SK-N-SH (cell line): ENCODE data around the gene HLTF. TPM values are rescaled to one million over a fixed set of nuclear protein-coding genes. Genes with fewer than 3 reads are reported as not detected.

Experiments used
- CTCF ChIA-PET: fragments of 300-600, 350-600 bp; formaldehyde crosslinking; extraction: SDS; loops from one replicate; lab custom pipeline; 2021; lab: Yijun Ruan, JAX
- POLR2A ChIA-PET: fragments of 350-600 bp; sonication (Branson Sonifier 250); formaldehyde crosslinking; extraction: SDS; loops from one replicate; lab custom pipeline; 2020; ENCODE audit warnings: antibody characterized with exemption, inconsistent platforms; lab: Yijun Ruan, JAX
- DNase-seq: peaks from one replicate; pipeline ENCODE4 v3.0.0; 2012
- H2AFZ ChIP-seq: fragments of 200-600 bp; sonication (generic); 2 replicates; pipeline ENCODE4 v1.8.1; 2016; ENCODE audit warnings: antibody characterized with exemption, mild to moderate bottlenecking, low read depth
- H3F3A ChIP-seq: fragments of 200-600 bp; sonication (generic); replicated peaks from 2 replicates; pipeline ENCODE3; 2016; ENCODE audit warnings: antibody characterized with exemption, mild to moderate bottlenecking; ENCODE audit not compliant: insufficient read depth
- H3K27ac ChIP-seq, 2 experiments: fragments of 200-500 bp in 1 of 2; fragments of 200-600 bp in 1 of 2; sonication (Bioruptor generic) in 1 of 2; sonication (generic), shearing (Covaris generic) in 1 of 2; 2 replicates each; pipeline versions ENCODE4 v1.5.1 to v1.6.1; 2014 to 2016; ENCODE audit warnings: low read depth in 2 of 2, inconsistent platforms in 1 of 2, low read length in 1 of 2, mild to moderate bottlenecking in 1 of 2, mixed read lengths in 1 of 2
- H3K27me3 ChIP-seq: fragments of 200-600 bp; sonication (generic), shearing (Covaris generic); 2 replicates; pipeline ENCODE4 v1.6.1; 2016; ENCODE audit warnings: mixed run types; ENCODE audit not compliant: insufficient read depth
- H3K36me3 ChIP-seq, 2 experiments: fragments of 200-500 bp in 1 of 2; fragments of 200-600 bp in 1 of 2; sonication (Bioruptor generic) in 1 of 2; sonication (generic) in 1 of 2; replicated peaks in 1 of 2; 2 replicates each; pipeline versions ENCODE3 to v1.5.1; 2014 to 2016; ENCODE audit warnings: low read length in 1 of 2, mild to moderate bottlenecking in 1 of 2; ENCODE audit not compliant: insufficient read depth in 2 of 2, control insufficient read depth in 1 of 2
- H3K4me1 ChIP-seq, 2 experiments: fragments of 200-500 bp in 1 of 2; fragments of 200-600 bp in 1 of 2; sonication (Bioruptor generic) in 1 of 2; sonication (generic), shearing (Covaris generic) in 1 of 2; 2 replicates each; pipeline versions ENCODE4 v1.5.1 to v1.6.1; 2014 to 2016; ENCODE audit warnings: low read depth in 1 of 2, low read length in 1 of 2, mixed run types in 1 of 2; ENCODE audit not compliant: insufficient read depth in 2 of 2, control insufficient read depth in 1 of 2
- H3K4me2 ChIP-seq: fragments of 200-600 bp; sonication (generic), shearing (Covaris generic); 2 replicates; pipeline ENCODE4 v1.6.1; 2017; ENCODE audit warnings: mixed run types
- H3K4me3 ChIP-seq, 2 experiments: fragments of 200-500 bp in 1 of 2; fragments of 200-600 bp in 1 of 2; sonication (Bioruptor generic) in 1 of 2; sonication (generic), shearing (Covaris generic) in 1 of 2; 2 replicates each; pipeline versions ENCODE4 v1.5.1 to v1.8.1; 2014 to 2016; ENCODE audit warnings: low read depth in 2 of 2, inconsistent platforms in 1 of 2, low read length in 1 of 2, mild to moderate bottlenecking in 1 of 2, mixed read lengths in 1 of 2, moderate library complexity in 1 of 2
- H3K79me2 ChIP-seq: fragments of 200-600 bp; sonication (generic); 2 replicates; pipeline ENCODE4 v1.8.1; 2017; ENCODE audit warnings: mild to moderate bottlenecking; ENCODE audit not compliant: insufficient read depth
- H3K9ac ChIP-seq: fragments of 200-600 bp; sonication (generic); 2 replicates; pipeline ENCODE4 v1.6.1; 2017; ENCODE audit warnings: mixed run types
- H3K9me2 ChIP-seq: fragments of 200-600 bp; sonication (generic); 2 replicates; pipeline ENCODE4 v1.6.1; 2017; ENCODE audit warnings: mixed run types
- H3K9me3 ChIP-seq: fragments of 200-600 bp; sonication (generic); 2 replicates; pipeline ENCODE4 v1.6.1; 2017; ENCODE audit warnings: mixed run types, mild to moderate bottlenecking, moderate library complexity
- H4K20me1 ChIP-seq: fragments of 200-600 bp; sonication (generic); 2 replicates; pipeline ENCODE4 v1.6.1; 2017; ENCODE audit warnings: mild to moderate bottlenecking, mixed run types; ENCODE audit not compliant: insufficient read depth
- FOXJ3 ChIP-seq: sonication (generic); formaldehyde crosslinking; IDR thresholded peaks from 2 replicates; pipeline ENCODE4 v1.5.1; 2020; ENCODE audit warnings: mild to moderate bottlenecking, missing genetic modification reagents
- IRF3 ChIP-seq: fragments of 150-350 bp; IDR thresholded peaks from 2 replicates; pipeline ENCODE4 v1.6.1; 2016; ENCODE audit warnings: mild to moderate bottlenecking, low read depth, low read length
- JUND ChIP-seq: IDR thresholded peaks from 2 replicates; pipeline ENCODE4 v1.4.0; 2012
- MAX ChIP-seq: IDR thresholded peaks from 2 replicates; pipeline ENCODE4 v1.4.0; 2012; ENCODE audit warnings: low read depth
- MEF2A ChIP-seq: IDR thresholded peaks from 2 replicates; pipeline ENCODE4 v1.4.0; 2012; ENCODE audit warnings: low read depth, borderline replicate concordance
- RXRA ChIP-seq: IDR thresholded peaks from 2 replicates; pipeline ENCODE4 v1.4.0; 2012; ENCODE audit warnings: low read depth, mild to moderate bottlenecking, borderline replicate concordance
- SIN3A ChIP-seq: IDR thresholded peaks from 2 replicates; pipeline ENCODE4 v1.6.1; 2012; ENCODE audit warnings: low read depth, mild to moderate bottlenecking, low read length, moderate library complexity, borderline replicate concordance
- TCF12 ChIP-seq: IDR thresholded peaks from 2 replicates; pipeline ENCODE4 v1.4.0; 2012
- TEAD4 ChIP-seq: IDR thresholded peaks from 2 replicates; pipeline ENCODE4 v1.4.0; 2012; ENCODE audit warnings: mild to moderate bottlenecking, borderline replicate concordance; ENCODE audit not compliant: insufficient read depth
- WGBS: methylation state at CpG from one replicate; pipeline ENCODE4 v1.1.6; 2017; ENCODE audit warnings: low lambda C conversion rate; 5-methylcytosine and 5-hydroxymethylcytosine counted together
- polyA plus RNA-seq, 3 experiments: library from polyadenylated mRNA; depleted of rRNA; stranded (reverse); fragments of >200 nt; gene quantifications; 2 replicates each; pipeline ENCODE4 v1.2.3, GENCODE V29; 2012
- TF ChIP-seq, protein P1 (sequence below): IDR thresholded peaks from 2 replicates; pipeline ENCODE4 v1.6.1; 2012; ENCODE audit warnings: mild to moderate bottlenecking, low read depth, low read length, moderate library complexity
- TF ChIP-seq, protein P2 (sequence below): fragments of 200-600 bp; sonication (generic); IDR thresholded peaks from 2 replicates; pipeline ENCODE4 v1.6.1; 2017; ENCODE audit warnings: antibody characterized with exemption, mild to moderate bottlenecking, moderate library complexity
- TF ChIP-seq, protein P3 (sequence below): IDR thresholded peaks from 2 replicates; pipeline ENCODE4 v1.4.0; 2012; ENCODE audit warnings: low read depth, borderline replicate concordance
- TF ChIP-seq, protein P4 (sequence below): fragments of 150-350 bp; IDR thresholded peaks from 2 replicates; pipeline ENCODE4 v1.6.1; 2017; ENCODE audit warnings: antibody characterized with exemption, low read length, low read depth, borderline replicate concordance

Gene HLTF
- polyA plus RNA-seq, 1 of the 3 experiments (the other 2 are of a cell fraction), result 10.1 TPM

- TF ChIP-seq, protein P1, sequence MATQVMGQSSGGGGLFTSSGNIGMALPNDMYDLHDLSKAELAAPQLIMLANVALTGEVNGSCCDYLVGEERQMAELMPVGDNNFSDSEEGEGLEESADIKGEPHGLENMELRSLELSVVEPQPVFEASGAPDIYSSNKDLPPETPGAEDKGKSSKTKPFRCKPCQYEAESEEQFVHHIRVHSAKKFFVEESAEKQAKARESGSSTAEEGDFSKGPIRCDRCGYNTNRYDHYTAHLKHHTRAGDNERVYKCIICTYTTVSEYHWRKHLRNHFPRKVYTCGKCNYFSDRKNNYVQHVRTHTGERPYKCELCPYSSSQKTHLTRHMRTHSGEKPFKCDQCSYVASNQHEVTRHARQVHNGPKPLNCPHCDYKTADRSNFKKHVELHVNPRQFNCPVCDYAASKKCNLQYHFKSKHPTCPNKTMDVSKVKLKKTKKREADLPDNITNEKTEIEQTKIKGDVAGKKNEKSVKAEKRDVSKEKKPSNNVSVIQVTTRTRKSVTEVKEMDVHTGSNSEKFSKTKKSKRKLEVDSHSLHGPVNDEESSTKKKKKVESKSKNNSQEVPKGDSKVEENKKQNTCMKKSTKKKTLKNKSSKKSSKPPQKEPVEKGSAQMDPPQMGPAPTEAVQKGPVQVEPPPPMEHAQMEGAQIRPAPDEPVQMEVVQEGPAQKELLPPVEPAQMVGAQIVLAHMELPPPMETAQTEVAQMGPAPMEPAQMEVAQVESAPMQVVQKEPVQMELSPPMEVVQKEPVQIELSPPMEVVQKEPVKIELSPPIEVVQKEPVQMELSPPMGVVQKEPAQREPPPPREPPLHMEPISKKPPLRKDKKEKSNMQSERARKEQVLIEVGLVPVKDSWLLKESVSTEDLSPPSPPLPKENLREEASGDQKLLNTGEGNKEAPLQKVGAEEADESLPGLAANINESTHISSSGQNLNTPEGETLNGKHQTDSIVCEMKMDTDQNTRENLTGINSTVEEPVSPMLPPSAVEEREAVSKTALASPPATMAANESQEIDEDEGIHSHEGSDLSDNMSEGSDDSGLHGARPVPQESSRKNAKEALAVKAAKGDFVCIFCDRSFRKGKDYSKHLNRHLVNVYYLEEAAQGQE, result no peak
- TF ChIP-seq RXRA, result no peak
Measured at GRCh38 chr3:149104484-149104883, 18.2 kb upstream of the HLTF start (continued).

DNA sequence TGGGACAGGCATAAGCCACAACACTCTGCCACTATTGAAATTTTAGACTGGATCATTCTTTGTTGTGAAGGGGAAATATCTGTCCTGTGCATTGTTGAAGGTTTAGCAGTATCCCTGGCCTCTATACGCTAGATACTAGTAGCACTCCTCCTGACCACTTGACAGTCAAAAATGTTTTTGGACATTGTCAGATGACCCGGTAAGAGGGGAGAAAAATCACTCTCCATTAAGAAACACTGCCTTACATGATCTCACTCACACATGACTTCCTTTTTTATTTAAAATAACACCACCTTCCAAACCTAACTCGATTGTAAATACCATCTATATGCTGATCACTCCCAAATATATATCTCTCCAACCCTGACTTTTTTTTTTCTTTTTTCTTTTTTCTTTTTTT lies 15.3 kb upstream of the HLTF start:
- H3K4me1 ChIP-seq, result no peaks in the 10 kb centered on the region
- no peak overlapping the region for H3K9ac ChIP-seq
- H3K27me3 ChIP-seq, result no peaks in the 10 kb centered on the region
- H3K79me2 ChIP-seq, result no peaks in the 10 kb centered on the region
- H3K9me2 ChIP-seq, result no peaks in the 10 kb centered on the region
- H2AFZ ChIP-seq, result no peak overlapping the region
- peaks cover 5% of the 10 kb centered on the region; the same call in 1 of the 2 replicates for H3K9me3 ChIP-seq
- no peak overlapping the region for H3K27ac ChIP-seq
- H3K4me2 ChIP-seq, result no peak overlapping the region
- DNase-seq, result no peak
- H3K36me3 ChIP-seq, result no peaks in the 10 kb centered on the region
- no peaks in the 10 kb centered on the region for H4K20me1 ChIP-seq
- ChIA-PET POLR2A (no interaction called here), CTCF (interaction anchor here (2.7 kb wide), 1 partner anchor 18 kb away, joined by 8 read pairs; no protein-coding TSS in a partner anchor)
- H3K4me3 ChIP-seq, result no peak overlapping the region
- 53% methylated on average over 3 of the region's 3 CpGs for WGBS
- TF ChIP-seq MAX, result no peak
- no peaks in the 10 kb centered on the region for H3F3A ChIP-seq

DNA sequence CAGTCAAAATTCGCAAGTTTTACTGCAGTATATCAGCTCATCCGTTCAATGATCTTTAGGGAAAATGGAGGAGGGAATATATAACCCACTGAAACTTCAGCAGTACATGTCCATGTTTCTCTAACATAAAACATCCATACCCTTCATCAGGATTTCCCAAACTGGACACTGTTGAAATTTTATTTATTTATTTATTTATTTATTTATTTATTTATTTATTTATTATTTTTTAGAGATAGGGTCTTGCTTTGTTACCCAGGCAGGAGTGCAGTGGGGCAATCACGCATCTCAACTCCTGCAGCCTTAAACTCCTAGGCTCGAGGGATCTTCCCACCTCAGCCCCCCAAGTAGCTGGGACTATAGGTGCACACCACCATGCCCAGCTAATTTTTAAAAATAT lies 14.8 kb upstream of the HLTF start:
- Histone ChIP-seq H3K79me2 (no peaks in the 10 kb centered on the region), H3K36me3 (no peaks in the 10 kb centered on the region), H3K9ac (no peak overlapping the region), H3K9me2 (no peaks in the 10 kb centered on the region), H2AFZ (no peak overlapping the region), H4K20me1 (no peaks in the 10 kb centered on the region), H3K27me3 (no peaks in the 10 kb centered on the region), H3K9me3 (peaks cover 3% of the 10 kb centered on the region; the same call in 1 of the 2 replicates), H3K4me1 (no peaks in the 10 kb centered on the region), H3K27ac (no peak overlapping the region), H3K4me2 (no peak overlapping the region), H3F3A (no peaks in the 10 kb centered on the region), H3K4me3 (no peak overlapping the region)
- DNase-seq, result no peak
- TF ChIP-seq TCF12 (no peak), MEF2A (no peak), IRF3 (no peak), FOXJ3 (CRISPR knock-in tag) (no peak), JUND (no peak), SIN3A (no peak), TEAD4 (no peak)
- TF ChIP-seq, protein P2, sequence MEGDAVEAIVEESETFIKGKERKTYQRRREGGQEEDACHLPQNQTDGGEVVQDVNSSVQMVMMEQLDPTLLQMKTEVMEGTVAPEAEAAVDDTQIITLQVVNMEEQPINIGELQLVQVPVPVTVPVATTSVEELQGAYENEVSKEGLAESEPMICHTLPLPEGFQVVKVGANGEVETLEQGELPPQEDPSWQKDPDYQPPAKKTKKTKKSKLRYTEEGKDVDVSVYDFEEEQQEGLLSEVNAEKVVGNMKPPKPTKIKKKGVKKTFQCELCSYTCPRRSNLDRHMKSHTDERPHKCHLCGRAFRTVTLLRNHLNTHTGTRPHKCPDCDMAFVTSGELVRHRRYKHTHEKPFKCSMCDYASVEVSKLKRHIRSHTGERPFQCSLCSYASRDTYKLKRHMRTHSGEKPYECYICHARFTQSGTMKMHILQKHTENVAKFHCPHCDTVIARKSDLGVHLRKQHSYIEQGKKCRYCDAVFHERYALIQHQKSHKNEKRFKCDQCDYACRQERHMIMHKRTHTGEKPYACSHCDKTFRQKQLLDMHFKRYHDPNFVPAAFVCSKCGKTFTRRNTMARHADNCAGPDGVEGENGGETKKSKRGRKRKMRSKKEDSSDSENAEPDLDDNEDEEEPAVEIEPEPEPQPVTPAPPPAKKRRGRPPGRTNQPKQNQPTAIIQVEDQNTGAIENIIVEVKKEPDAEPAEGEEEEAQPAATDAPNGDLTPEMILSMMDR, result no peak
- TF ChIP-seq, protein P3, sequence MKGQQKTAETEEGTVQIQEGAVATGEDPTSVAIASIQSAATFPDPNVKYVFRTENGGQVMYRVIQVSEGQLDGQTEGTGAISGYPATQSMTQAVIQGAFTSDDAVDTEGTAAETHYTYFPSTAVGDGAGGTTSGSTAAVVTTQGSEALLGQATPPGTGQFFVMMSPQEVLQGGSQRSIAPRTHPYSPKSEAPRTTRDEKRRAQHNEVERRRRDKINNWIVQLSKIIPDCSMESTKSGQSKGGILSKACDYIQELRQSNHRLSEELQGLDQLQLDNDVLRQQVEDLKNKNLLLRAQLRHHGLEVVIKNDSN, result no peak
- TF ChIP-seq, protein P4, sequence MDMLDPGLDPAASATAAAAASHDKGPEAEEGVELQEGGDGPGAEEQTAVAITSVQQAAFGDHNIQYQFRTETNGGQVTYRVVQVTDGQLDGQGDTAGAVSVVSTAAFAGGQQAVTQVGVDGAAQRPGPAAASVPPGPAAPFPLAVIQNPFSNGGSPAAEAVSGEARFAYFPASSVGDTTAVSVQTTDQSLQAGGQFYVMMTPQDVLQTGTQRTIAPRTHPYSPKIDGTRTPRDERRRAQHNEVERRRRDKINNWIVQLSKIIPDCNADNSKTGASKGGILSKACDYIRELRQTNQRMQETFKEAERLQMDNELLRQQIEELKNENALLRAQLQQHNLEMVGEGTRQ, result no peak
- POLR2A ChIA-PET, result no interaction called here
- WGBS, result 74% methylated on average over 4 of the region's 4 CpGs
- CTCF ChIA-PET, result interaction anchor here (0.5 to 2.7 kb wide), 2 partner anchors 19 to 21 kb away, joined by 3 to 8 read pairs; no protein-coding TSS in a partner anchor
